BJ (cell line): ENCODE results near the gene ELOVL2. TPM values are rescaled to one million over a fixed set of nuclear protein-coding genes. Genes with fewer than 3 reads are reported as not detected.
A peak's percentile ranks its signal among the peaks of the same experiment; 100 is the strongest.

Experiments used
- CTCF ChIA-PET: fragments of 350-600 bp; formaldehyde crosslinking; extraction: SDS; loops from one replicate; lab custom pipeline; 2021; ENCODE audit warnings: antibody characterized with exemption, inconsistent platforms; lab: Yijun Ruan, JAX
- POLR2A ChIA-PET: fragments of 300-600 bp; sonication (Branson Sonifier 250); formaldehyde crosslinking; extraction: SDS; loops from one replicate; lab custom pipeline; 2021; ENCODE audit warnings: antibody characterized with exemption; lab: Charles Lee
- DNase-seq: peaks from one replicate; pipeline ENCODE4 v3.0.0-alpha.2; 2011; ENCODE audit warnings: low read depth
- H3K27me3 ChIP-seq: 2 replicates; pipeline ENCODE4 v1.6.0; 2011; ENCODE audit warnings: low read length; ENCODE audit not compliant: control insufficient read depth, insufficient read depth
- H3K36me3 ChIP-seq: 2 replicates; pipeline ENCODE4 v1.5.1; 2011; ENCODE audit warnings: low read length; ENCODE audit not compliant: control insufficient read depth, insufficient read depth
- H3K4me3 ChIP-seq: 2 replicates; pipeline ENCODE4 v1.5.1; 2011; ENCODE audit warnings: low read depth, mild to moderate bottlenecking, control low read depth, low read length
- polyA plus RNA-seq: library from polyadenylated mRNA; depleted of rRNA; stranded (reverse); fragments of >200 nt; gene quantifications from 2 replicates; pipeline ENCODE4 v1.2.3, GENCODE V29; 2011
- TF ChIP-seq, protein P1 (sequence below): IDR thresholded peaks from 2 replicates; pipeline ENCODE4 v1.5.1; 2011; ENCODE audit warnings: low read depth, mild to moderate bottlenecking, control low read depth, inconsistent platforms, low read length, moderate library complexity; ENCODE audit not compliant: insufficient read depth

ELOVL2 gene
- polyA plus RNA-seq, 1 experiment: 0.17 TPM

DNA sequence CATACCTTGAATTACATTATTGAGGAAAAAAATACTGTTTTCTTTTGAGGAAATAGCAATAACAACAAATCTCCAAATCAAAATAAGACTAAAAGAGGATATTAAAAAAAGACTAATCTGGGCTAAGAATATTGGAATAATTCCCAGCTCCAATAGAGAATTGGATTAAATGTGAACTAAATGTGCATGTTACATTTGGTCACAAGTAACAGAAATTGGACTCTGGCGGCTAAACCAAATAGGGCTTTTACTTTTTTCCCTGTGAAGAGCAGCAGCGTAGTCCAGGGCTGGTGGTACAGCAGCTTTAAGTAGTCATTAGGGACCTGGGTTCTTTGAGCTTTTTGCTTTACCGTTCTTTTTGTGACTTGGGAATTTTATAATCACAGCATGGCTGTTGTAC is 71.9 kb downstream of the ELOVL2 start:
- H3K4me3 ChIP-seq: no peak overlapping the region
- ChIA-PET POLR2A (no interaction called here), CTCF (no interaction called here)
- no peak for DNase-seq
- H3K36me3 ChIP-seq: no peaks in the 10 kb centered on the region
- no peaks in the 10 kb centered on the region for H3K27me3 ChIP-seq
- TF ChIP-seq, protein P1, sequence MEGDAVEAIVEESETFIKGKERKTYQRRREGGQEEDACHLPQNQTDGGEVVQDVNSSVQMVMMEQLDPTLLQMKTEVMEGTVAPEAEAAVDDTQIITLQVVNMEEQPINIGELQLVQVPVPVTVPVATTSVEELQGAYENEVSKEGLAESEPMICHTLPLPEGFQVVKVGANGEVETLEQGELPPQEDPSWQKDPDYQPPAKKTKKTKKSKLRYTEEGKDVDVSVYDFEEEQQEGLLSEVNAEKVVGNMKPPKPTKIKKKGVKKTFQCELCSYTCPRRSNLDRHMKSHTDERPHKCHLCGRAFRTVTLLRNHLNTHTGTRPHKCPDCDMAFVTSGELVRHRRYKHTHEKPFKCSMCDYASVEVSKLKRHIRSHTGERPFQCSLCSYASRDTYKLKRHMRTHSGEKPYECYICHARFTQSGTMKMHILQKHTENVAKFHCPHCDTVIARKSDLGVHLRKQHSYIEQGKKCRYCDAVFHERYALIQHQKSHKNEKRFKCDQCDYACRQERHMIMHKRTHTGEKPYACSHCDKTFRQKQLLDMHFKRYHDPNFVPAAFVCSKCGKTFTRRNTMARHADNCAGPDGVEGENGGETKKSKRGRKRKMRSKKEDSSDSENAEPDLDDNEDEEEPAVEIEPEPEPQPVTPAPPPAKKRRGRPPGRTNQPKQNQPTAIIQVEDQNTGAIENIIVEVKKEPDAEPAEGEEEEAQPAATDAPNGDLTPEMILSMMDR: no peak

DNA sequence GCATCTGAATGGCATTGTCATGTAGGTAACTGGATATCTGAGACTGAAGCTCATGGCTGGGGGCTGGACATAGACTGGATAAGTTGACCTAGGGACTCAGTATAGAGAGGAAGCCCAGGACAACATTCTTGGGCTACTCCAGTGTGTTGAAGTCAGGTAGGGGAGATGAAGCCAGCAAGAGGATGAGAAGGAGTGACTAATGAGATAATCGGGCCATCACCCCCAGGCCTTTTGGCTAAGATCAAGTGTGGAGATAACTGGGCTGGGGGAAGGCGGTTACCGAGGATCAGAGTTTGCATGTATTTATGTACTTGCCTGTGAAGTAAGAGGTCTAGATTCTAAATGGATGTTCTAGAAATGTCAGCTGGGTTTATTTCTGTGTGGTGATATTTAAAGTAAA is 73.4 kb downstream of the ELOVL2 start:
- H3K36me3 ChIP-seq: no peaks in the 10 kb centered on the region
- no peak for DNase-seq
- no peaks in the 10 kb centered on the region for H3K27me3 ChIP-seq
- ChIA-PET POLR2A (no interaction called here), CTCF (no interaction called here)
- TF ChIP-seq, protein P1: no peak
- no peak overlapping the region for H3K4me3 ChIP-seq

DNA sequence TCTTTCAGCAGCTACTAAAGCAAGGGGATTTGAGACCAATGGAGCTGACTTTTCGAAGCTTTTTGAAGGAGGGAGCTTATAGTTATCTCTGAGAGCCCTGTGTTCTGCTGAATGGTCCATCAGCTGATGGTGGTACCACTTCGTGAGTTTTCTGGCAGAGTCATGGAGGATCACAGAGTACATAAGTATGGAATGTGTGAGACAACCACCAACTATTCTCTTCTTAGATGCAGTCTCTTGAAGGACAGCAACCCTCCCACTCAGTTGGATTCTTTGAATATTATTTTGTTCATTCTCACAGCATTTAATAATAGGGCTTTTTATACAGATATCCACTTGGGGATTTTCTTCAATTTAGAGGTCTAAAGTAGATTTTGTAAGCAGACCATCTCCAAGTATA is 75.3 kb downstream of the ELOVL2 start:
- CTCF ChIA-PET: interaction anchor here (3.1 kb wide), 1 partner anchor 14 kb away, joined by 10 read pairs; no protein-coding TSS in a partner anchor
- Histone ChIP-seq H3K27me3 (no peaks in the 10 kb centered on the region), H3K4me3 (no peak overlapping the region), H3K36me3 (no peaks in the 10 kb centered on the region)
- POLR2A ChIA-PET: no interaction called here
- TF ChIP-seq, protein P1: no peak
- peak; percentile 27 for DNase-seq

DNA sequence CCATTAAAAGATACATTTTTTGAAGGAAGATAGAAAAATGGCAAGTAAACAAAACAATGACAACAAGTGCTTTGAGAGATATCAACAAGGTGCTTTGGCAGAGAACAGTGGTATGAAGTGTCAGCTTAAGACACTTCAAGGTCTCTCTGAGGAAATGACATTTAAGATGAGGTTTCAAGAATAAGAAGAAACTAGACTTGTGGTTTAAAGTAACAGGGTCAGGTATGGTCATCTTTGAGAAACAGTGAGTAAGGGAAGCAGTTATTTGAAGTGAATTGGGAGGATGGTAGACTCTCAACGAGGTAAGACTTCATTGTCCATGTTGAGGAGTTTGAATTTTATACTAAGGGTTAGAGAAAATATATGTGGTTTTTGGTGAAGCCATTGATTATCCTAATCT is 79.4 kb downstream of the ELOVL2 start:
- TF ChIP-seq, protein P1: no peak
- DNase-seq: no peak
- H3K27me3 ChIP-seq: no peaks in the 10 kb centered on the region
- CTCF ChIA-PET: interaction anchor here (0.7 kb wide), 1 partner anchor 10 kb away, joined by 3 read pairs; no protein-coding TSS in a partner anchor
- POLR2A ChIA-PET: no interaction called here
- no peak overlapping the region for H3K4me3 ChIP-seq
- no peaks in the 10 kb centered on the region for H3K36me3 ChIP-seq

DNA sequence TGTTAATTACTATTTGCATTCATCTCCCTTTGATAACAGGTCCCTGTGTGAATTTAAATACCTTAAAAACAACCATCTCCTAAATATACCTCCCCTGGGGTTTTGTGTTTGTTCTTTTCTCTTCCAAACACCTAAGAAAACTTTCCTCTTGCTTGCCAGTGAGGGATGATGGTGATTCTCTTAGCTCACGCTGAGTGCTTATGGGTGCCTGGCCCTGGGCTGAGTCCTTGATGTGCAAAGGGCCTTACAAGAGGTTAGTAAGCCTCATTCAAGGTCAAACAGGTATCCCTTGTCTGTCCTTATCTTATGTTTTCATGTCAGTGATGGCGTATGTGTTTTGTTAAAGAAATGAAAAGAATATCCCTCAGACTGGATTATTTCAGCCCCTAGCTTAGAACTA is 81.0 kb downstream of the ELOVL2 start:
- no peaks in the 10 kb centered on the region for H3K27me3 ChIP-seq
- TF ChIP-seq, protein P1: no peak
- no peak for DNase-seq
- H3K4me3 ChIP-seq: no peak overlapping the region
- POLR2A ChIA-PET: interaction anchor here (0.7 kb wide), 2 partner anchors 75 to 1435 kb away, joined by 3 to 4 read pairs; no protein-coding TSS in a partner anchor
- CTCF ChIA-PET: interaction anchor here (0.6 to 1.4 kb wide), 3 partner anchors 11 to 106 kb away, joined by 4 to 6 read pairs (median 4); no protein-coding TSS in a partner anchor
- no peaks in the 10 kb centered on the region for H3K36me3 ChIP-seq
